ENCODE results near the gene PLCXD3. TPM values are rescaled to one million over a fixed set of nuclear protein-coding genes. Genes with fewer than 3 reads are reported as not detected.

PLCXD3 gene
- total RNA-seq, 2 donors from 2014 or later = 1.1 to 3.5 TPM

- 100% methylated on average over 1 of the region's 1 CpG for WGBS
- no peaks in the 10 kb centered on the region for H3K9me3 ChIP-seq
- no peak for TF ChIP-seq POLR2AphosphoS5 (IDR thresholded peaks at IDR 0.05)
- TF ChIP-seq POLR2A (IDR thresholded peaks at IDR 0.05) = no peak
- H3K27ac ChIP-seq = no peak overlapping the region
- H3K4me3 ChIP-seq = no peak overlapping the region
- H3K4me1 ChIP-seq (replicated peaks) = no peaks in the 10 kb centered on the region
- H3K27me3 ChIP-seq (replicated peaks; ENCODE audit: insufficient read depth) = no peaks in the 10 kb centered on the region
- intact Hi-C loops (cut with DNase I) = no loop called here
- H3K36me3 ChIP-seq = no peaks in the 10 kb centered on the region
- no peak for DNase-seq (ENCODE audit: low spot score)
Observed at GRCh38 chr5:41416336-41416735, 94.1 kb downstream of the PLCXD3 start.

GRCh38 chr5:41415242-41415641, 95.2 kb downstream of the PLCXD3 start:
- 77% methylated on average over 1 of the region's 1 CpG for WGBS
- Histone ChIP-seq H3K9me3 (no peaks in the 10 kb centered on the region), H3K27ac (no peak overlapping the region), H3K4me3 (no peak overlapping the region), H3K27me3 (replicated peaks; ENCODE audit: insufficient read depth) (no peaks in the 10 kb centered on the region), H3K4me1 (replicated peaks) (no peaks in the 10 kb centered on the region), H3K36me3 (no peaks in the 10 kb centered on the region)
- DNase-seq (ENCODE audit: low spot score) = no peak
- intact Hi-C loops (cut with DNase I) = no loop called here
- TF ChIP-seq POLR2A (IDR thresholded peaks at IDR 0.05) (no peak), POLR2AphosphoS5 (IDR thresholded peaks at IDR 0.05) (no peak)
- TF ChIP-seq, protein P1, sequence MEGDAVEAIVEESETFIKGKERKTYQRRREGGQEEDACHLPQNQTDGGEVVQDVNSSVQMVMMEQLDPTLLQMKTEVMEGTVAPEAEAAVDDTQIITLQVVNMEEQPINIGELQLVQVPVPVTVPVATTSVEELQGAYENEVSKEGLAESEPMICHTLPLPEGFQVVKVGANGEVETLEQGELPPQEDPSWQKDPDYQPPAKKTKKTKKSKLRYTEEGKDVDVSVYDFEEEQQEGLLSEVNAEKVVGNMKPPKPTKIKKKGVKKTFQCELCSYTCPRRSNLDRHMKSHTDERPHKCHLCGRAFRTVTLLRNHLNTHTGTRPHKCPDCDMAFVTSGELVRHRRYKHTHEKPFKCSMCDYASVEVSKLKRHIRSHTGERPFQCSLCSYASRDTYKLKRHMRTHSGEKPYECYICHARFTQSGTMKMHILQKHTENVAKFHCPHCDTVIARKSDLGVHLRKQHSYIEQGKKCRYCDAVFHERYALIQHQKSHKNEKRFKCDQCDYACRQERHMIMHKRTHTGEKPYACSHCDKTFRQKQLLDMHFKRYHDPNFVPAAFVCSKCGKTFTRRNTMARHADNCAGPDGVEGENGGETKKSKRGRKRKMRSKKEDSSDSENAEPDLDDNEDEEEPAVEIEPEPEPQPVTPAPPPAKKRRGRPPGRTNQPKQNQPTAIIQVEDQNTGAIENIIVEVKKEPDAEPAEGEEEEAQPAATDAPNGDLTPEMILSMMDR (IDR thresholded peaks at IDR 0.05) = no peak

DNA sequence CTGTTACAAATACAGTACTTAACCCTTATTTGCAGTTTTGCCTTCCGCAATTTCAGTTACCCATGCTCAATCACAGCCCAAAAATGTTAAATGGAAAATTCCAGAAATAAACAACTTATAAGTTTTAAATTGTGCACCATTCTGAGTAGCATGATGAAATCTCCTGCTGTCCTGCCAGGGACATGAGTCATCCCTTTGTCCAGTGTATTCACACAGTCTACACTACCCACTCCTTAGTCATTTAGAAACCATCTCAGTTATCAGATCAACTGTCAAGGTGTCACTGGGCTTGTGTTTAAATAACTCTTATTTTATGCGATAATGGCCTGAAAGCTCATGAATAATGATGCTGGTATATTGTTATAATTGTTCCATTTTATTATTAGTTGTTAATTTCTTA, 95.8 kb downstream of the PLCXD3 start:
- Histone ChIP-seq H3K27ac (no peak overlapping the region), H3K27me3 (replicated peaks; ENCODE audit: insufficient read depth) (no peaks in the 10 kb centered on the region), H3K4me3 (no peak overlapping the region), H3K4me1 (replicated peaks) (no peaks in the 10 kb centered on the region), H3K36me3 (no peaks in the 10 kb centered on the region), H3K9me3 (no peaks in the 10 kb centered on the region)
- WGBS = 49% methylated on average over 2 of the region's 2 CpGs
- intact Hi-C loops (cut with DNase I) = no loop called here
- TF ChIP-seq, protein P1 (IDR thresholded peaks at IDR 0.05) = no peak
- TF ChIP-seq POLR2AphosphoS5 (IDR thresholded peaks at IDR 0.05) = no peak
- no peak for TF ChIP-seq POLR2A (IDR thresholded peaks at IDR 0.05)
- no peak for DNase-seq (ENCODE audit: low spot score)

GRCh38 chr5:41413074-41413473, 97.3 kb downstream of the PLCXD3 start:
- TF ChIP-seq POLR2A (IDR thresholded peaks at IDR 0.05) = no peak
- TF ChIP-seq POLR2AphosphoS5 (IDR thresholded peaks at IDR 0.05) = no peak
- TF ChIP-seq, protein P1 (IDR thresholded peaks at IDR 0.05) = no peak
- DNase-seq (ENCODE audit: low spot score) = no peak
- H3K9me3 ChIP-seq = no peaks in the 10 kb centered on the region
- no peaks in the 10 kb centered on the region for H3K36me3 ChIP-seq
- H3K4me1 ChIP-seq (replicated peaks) = no peaks in the 10 kb centered on the region
- H3K27me3 ChIP-seq (replicated peaks; ENCODE audit: insufficient read depth) = no peaks in the 10 kb centered on the region
- intact Hi-C loops (cut with DNase I) = no loop called here
- H3K27ac ChIP-seq = no peak overlapping the region
- H3K4me3 ChIP-seq = no peak overlapping the region
- WGBS = 18% methylated on average over 1 of the region's 1 CpG

DNA sequence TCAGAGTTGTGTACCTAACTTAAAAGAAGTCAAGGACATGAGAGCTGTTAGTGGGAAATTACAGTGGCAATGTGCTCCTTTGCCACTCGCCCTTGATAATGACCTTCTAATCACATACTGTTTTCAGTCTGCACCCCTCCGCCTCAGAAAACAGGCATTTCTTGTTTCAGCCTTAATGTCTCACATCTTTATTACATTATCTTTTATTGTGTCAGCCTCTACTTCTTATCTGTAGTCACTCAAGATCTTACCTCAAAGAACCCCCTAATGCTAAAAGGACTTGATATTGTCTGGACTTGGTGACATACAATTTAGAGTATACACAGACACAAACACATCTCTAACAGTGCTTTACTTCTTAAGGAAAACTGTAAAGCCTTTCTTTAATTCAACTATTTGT, 97.9 kb downstream of the PLCXD3 start:
- WGBS = 67% methylated on average over 2 of the region's 2 CpGs
- Histone ChIP-seq H3K4me3 (no peak overlapping the region), H3K27me3 (replicated peaks; ENCODE audit: insufficient read depth) (no peaks in the 10 kb centered on the region), H3K4me1 (replicated peaks) (no peaks in the 10 kb centered on the region), H3K36me3 (no peaks in the 10 kb centered on the region), H3K9me3 (no peaks in the 10 kb centered on the region), H3K27ac (no peak overlapping the region)
- no peak for TF ChIP-seq POLR2A (IDR thresholded peaks at IDR 0.05)
- TF ChIP-seq, protein P1 (IDR thresholded peaks at IDR 0.05) = no peak
- TF ChIP-seq POLR2AphosphoS5 (IDR thresholded peaks at IDR 0.05) = no peak
- no peak for DNase-seq (ENCODE audit: low spot score)
- intact Hi-C loops (cut with DNase I) = no loop called here

Measured in prostate gland (tissue), 2 donors.